Kidney tubule cell (primary cell): Measurements from ENCODE around the gene ARHGEF35.

ENCODE experiments used
- DNase-seq: peaks from one replicate; pipeline ENCODE4 v3.0.0-alpha.2; 2018; ENCODE audit warnings: low spot score

ARHGEF35 gene

DNA sequence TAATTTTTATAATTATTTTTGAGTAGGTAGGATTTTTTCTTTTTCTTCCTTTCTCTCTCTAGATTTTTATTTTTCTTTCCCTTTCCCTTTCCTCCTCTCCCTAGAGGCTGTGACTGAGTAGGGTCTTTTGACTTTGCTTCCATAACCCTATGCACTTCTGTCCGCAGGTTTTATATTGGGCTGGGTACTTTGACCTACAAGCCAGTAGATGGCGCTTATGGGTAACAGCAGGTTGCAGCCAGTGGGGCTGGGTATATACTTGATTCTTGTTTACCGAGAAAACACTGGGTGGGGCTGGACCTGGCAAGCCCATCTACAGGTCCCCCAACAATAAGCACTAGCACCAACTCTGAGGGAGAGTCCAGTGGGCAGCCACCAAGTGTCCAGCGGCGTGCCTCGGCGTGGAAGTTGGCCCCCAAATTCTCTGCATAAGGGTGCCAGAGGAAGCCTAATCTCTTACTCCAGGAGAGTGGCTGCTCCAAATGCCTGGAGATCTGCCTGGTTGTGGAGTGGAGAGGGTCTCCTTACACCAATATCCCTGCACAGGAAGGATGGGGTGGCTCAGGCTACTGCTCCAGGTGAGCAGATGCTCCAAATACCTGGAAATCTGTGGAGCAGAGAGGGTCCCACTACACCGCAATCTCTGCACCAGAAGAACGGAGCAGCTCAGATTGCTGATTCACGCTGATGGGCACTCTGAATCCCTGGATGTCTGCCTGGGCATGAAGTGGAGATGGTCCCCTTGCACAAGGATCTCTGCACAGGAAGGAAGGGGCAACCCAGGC lies 17.1 kb downstream of the ARHGEF35 start:
- DNase-seq: peak; percentile 38

DNA sequence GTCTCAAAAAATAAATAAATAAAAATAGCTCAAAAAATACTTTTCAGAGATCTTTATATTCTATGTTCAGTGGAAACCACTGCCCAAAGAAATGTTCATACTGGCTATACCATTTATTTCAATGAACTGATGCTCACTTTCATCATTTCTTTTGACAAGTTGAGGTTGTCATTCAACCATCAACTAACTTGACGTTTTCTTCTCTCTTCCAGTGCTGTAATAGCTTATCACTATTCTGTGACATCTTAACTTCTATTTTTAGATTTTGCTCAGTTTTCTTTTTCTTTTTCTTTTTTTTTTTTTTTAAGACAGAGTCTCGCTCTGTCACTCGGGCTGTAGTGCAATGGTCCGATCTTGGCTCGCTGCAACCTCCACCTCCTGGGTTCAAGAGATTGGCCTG lies 21.0 kb downstream of the ARHGEF35 start:
- DNase-seq: no peak

DNA sequence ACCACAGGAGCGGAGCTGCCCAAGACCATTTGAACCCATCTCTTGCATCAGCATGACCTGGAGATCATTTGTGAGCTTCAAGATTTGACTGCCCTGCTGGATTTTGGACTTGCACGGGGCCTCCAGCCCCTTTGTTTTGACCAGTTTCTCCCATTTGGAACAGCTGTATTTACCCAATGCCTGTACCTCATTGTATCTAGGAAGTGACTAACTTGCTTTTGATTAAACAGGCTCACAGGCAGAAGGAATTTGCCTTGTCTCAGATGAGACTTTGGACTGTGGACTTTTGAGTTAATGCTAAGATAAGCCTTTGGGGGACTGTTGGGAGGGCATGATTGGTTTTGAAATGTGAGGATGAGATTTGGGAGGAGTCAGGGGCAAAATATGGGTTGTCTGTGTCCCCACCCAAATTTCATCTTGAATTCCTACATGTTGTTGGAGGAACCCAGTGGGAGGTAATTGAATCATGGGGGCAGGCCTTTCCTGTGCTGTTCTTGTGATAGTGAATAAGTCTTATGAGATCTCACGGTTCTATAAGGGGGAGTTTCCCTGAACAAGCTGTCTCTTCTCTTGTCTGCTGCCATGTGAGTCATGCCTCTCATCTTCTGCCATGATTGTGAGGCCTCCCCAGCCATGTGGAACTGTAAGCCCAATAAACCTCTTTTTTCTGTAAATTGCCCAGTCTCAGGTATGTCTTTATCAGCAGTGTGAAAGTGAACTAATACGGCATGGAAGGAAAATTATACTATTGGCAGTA lies 23.9 kb downstream of the ARHGEF35 start:
- peak; percentile 33 for DNase-seq

DNA sequence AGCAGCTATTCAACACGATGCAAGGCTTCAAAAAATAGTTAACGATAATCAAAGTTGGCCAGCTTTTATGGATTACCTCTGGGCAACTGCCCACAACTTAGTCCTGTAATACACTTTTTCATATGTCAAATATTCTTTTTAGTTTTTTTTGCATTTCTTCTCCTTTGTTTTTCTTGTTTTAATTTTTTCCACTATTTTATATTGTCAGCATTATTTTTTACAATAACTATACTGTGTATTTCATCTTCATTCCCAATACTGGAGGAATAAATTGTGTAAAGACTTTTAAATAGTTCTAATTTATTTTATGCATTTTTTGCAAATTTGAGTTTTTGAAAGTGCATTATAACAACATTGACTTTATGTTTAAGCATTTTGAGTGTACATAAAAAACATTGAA lies 30.8 kb downstream of the ARHGEF35 start:
- DNase-seq: no peak

DNA sequence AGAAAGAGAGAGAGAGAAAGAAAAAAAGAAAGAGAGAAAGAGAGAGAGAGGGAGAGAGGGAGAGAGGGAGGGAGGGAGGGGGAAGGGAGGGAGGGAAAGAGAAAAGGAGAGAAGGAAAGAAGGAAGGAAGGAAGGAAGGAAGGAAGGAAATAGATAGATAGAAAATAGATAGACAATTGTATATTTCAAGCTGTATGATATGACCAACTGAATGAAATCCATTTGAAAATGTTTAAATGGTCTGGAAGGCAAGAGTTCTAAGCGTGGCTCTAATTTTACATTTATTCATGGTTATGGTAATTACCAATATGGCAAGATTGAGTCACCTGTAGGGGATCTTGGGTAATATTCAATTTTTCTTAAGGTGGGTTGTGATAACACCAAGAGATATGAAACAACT lies 36.8 kb downstream of the ARHGEF35 start:
- DNase-seq: no peak

DNA sequence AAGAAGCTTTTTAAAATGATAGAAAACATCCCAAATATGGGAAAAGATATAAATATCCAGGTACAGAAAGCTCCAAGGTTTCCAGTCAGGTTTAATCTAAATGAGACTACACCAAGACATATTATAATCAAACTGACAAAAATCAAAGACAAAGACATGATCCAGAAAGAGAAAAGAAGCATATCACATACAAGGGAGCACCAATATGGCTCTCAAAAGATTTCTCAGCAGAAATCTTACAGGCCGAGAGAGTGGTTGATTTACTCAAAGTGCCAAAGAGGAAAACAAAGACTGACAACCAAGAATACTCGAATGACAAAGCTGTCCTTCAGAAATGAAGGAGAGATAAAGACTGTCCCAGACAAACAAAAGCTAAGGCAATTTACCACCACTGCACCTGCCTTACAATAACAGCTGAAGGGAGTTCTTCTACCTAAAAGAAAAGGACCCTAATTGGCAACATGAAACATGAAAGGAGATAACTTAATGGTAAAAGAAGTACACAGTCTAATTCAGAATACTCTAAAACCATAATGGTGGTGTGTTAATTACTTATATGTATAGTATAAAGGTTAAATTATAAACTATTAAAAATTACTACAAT lies 47.3 kb downstream of the ARHGEF35 start:
- DNase-seq: no peak

DNA sequence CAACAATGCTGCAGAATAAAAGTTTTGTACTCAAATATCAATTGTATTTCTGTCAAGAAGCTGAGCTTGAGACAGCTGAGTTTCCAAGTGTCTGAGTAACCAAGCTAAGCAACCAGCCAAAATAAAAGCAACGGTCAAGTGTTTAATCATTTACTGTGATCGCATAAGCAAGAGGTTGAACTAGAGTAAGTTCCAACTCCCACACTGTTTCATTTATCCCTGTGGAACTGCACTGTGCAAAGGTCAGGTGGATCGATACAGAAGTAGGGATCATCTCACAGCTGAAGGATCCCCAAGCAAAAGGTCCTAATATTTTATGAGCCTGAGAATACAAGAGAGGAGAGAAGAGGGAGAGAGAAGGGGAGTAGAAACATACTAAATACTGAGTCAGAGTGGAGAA lies 51.2 kb downstream of the ARHGEF35 start:
- no peak for DNase-seq

DNA sequence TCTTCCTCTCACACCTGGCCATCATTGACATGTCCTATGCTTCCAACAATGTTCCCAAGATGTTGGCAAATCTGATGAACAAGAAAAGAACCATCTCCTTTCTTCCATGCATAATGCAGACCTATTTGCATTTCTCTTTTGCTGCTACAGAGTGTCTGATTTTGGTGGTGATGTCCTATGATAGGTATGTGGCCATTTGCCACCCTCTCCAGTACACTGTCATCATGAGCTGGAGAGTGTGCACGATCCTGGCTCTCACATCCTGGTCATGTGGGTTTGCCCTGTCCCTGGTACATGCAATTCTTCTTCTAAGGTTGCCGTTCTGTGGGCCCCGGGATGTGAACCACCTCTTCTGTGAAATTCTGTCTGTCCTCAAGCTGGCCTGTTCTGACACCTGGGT lies 53.4 kb downstream of the ARHGEF35 start:
- peak; percentile 1 for DNase-seq

DNA sequence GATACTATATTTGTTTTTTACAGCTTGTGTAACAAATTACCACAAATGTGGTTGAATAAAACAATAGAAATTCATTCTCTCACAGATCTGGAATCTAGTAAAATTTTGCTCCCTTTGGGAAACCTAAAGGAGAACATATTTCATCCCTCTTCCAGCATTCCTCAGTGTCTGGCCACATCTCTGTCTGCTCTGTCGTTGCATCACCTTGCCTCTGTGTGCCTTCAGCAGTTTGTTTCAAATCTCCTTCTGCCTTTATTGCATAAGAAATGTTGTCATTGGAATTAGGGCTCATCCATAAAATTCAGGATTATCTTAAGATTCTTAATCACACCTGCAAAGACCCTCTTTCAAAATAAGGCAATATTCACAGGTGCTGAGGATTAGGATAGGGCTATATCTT lies 58.1 kb downstream of the ARHGEF35 start:
- DNase-seq: no peak
